SK-N-SH (cell line): Measurements from ENCODE around the gene PRELP.

Experiments used
- EP300 ChIP-seq, 2 experiments: IDR thresholded peaks; 2 replicates each; pipeline versions ENCODE4 v1.4.0 to v1.6.1; 2012; ENCODE audit warnings: borderline replicate concordance in 1 of 2, low read depth in 1 of 2, low read length in 1 of 2
- MEF2A ChIP-seq: IDR thresholded peaks from 2 replicates; pipeline ENCODE4 v1.4.0; 2012; ENCODE audit warnings: low read depth, borderline replicate concordance
- POLR2AphosphoS5 ChIP-seq: IDR thresholded peaks from 2 replicates; pipeline ENCODE4 v1.6.1; 2012; ENCODE audit warnings: low read depth, low read length
- RAD21 ChIP-seq: IDR thresholded peaks from 2 replicates; pipeline ENCODE4 v1.6.1; 2012; ENCODE audit warnings: mild to moderate bottlenecking, low read length
- RFX5 ChIP-seq: IDR thresholded peaks from 2 replicates; pipeline ENCODE4 v1.6.1; 2012; ENCODE audit warnings: mild to moderate bottlenecking, improper control_type of control experiment, low read length
- RXRA ChIP-seq: IDR thresholded peaks from 2 replicates; pipeline ENCODE4 v1.4.0; 2012; ENCODE audit warnings: low read depth, mild to moderate bottlenecking, borderline replicate concordance
- YY1 ChIP-seq: IDR thresholded peaks from 2 replicates; pipeline ENCODE4 v1.4.0; 2012; ENCODE audit warnings: low read depth, mild to moderate bottlenecking
- TF ChIP-seq, protein P1 (sequence below): IDR thresholded peaks from 2 replicates; pipeline ENCODE4 v1.6.1; 2012; ENCODE audit warnings: mild to moderate bottlenecking, low read depth, low read length, moderate library complexity
- TF ChIP-seq, protein P2 (sequence below): fragments of 200-600 bp; sonication (generic); IDR thresholded peaks from 2 replicates; pipeline ENCODE4 v1.6.1; 2017; ENCODE audit warnings: antibody characterized with exemption, mild to moderate bottlenecking, moderate library complexity
- TF ChIP-seq, protein P3 (sequence below): IDR thresholded peaks from 2 replicates; pipeline ENCODE4 v1.4.0; 2012; ENCODE audit warnings: low read depth

DNA sequence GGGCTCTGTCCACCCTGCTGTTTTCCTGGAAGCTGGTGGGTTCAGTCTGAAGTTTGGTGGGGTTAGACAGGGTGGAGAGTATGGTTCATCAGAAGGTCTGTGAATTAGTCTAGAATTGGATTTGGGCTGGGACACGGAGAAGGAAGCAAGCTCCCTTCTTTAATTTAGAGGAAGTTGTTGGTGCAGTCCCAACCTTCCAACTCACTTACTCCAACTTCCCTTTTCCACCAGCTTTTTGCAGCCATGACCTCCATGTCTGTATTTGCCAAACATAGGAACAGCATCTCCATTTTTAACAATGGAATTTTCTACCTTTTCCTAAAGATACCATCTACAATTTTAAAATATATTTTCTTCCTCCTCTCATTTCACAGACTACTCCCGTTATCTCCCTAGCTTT is 28.5 kb upstream of the PRELP start:
- TF ChIP-seq, protein P1, sequence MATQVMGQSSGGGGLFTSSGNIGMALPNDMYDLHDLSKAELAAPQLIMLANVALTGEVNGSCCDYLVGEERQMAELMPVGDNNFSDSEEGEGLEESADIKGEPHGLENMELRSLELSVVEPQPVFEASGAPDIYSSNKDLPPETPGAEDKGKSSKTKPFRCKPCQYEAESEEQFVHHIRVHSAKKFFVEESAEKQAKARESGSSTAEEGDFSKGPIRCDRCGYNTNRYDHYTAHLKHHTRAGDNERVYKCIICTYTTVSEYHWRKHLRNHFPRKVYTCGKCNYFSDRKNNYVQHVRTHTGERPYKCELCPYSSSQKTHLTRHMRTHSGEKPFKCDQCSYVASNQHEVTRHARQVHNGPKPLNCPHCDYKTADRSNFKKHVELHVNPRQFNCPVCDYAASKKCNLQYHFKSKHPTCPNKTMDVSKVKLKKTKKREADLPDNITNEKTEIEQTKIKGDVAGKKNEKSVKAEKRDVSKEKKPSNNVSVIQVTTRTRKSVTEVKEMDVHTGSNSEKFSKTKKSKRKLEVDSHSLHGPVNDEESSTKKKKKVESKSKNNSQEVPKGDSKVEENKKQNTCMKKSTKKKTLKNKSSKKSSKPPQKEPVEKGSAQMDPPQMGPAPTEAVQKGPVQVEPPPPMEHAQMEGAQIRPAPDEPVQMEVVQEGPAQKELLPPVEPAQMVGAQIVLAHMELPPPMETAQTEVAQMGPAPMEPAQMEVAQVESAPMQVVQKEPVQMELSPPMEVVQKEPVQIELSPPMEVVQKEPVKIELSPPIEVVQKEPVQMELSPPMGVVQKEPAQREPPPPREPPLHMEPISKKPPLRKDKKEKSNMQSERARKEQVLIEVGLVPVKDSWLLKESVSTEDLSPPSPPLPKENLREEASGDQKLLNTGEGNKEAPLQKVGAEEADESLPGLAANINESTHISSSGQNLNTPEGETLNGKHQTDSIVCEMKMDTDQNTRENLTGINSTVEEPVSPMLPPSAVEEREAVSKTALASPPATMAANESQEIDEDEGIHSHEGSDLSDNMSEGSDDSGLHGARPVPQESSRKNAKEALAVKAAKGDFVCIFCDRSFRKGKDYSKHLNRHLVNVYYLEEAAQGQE, result no peak
- TF ChIP-seq, protein P2, sequence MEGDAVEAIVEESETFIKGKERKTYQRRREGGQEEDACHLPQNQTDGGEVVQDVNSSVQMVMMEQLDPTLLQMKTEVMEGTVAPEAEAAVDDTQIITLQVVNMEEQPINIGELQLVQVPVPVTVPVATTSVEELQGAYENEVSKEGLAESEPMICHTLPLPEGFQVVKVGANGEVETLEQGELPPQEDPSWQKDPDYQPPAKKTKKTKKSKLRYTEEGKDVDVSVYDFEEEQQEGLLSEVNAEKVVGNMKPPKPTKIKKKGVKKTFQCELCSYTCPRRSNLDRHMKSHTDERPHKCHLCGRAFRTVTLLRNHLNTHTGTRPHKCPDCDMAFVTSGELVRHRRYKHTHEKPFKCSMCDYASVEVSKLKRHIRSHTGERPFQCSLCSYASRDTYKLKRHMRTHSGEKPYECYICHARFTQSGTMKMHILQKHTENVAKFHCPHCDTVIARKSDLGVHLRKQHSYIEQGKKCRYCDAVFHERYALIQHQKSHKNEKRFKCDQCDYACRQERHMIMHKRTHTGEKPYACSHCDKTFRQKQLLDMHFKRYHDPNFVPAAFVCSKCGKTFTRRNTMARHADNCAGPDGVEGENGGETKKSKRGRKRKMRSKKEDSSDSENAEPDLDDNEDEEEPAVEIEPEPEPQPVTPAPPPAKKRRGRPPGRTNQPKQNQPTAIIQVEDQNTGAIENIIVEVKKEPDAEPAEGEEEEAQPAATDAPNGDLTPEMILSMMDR, result no peak
- TF ChIP-seq RAD21, result no peak
- no peak for TF ChIP-seq POLR2AphosphoS5
- no peak for TF ChIP-seq YY1
- TF ChIP-seq, protein P3, sequence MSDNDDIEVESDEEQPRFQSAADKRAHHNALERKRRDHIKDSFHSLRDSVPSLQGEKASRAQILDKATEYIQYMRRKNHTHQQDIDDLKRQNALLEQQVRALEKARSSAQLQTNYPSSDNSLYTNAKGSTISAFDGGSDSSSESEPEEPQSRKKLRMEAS, result no peak
- no peak for TF ChIP-seq EP300 (IDR thresholded peaks at IDR 0.05; ENCODE audit: borderline replicate concordance in 1 of 2, low read depth in 1 of 2, low read length in 1 of 2)
- no peak for TF ChIP-seq RXRA
- TF ChIP-seq RFX5, result no peak
- no peak for TF ChIP-seq MEF2A
